Right lobe of liver (tissue), 4 donors: Measurements from ENCODE around the gene SCFD2.

ENCODE experiments used
- POLR2A ChIP-seq: fragments of 450-650 bp; IDR thresholded peaks from one replicate; pipeline ENCODE4 v1.6.1; 2017; ENCODE audit warnings: antibody characterized with exemption, mild to moderate bottlenecking
- TF ChIP-seq, protein P1 (sequence below), 4 donors: fragments of 200-600 bp in 3 of 4; fragments of 450-650 bp in 1 of 4; IDR thresholded peaks; one replicate each; pipeline versions ENCODE4 v1.5.1 to v1.8.0; 2016 to 2022; ENCODE audit warnings: antibody characterized with exemption in 4 of 4, mild to moderate bottlenecking in 2 of 4
- donor health status: DM: no; HTN: no; CAD: no.
- donor health status: DM: no; HTN: no; CAD: no.
- donor health status: DM: no; HTN: yes; CAD: no.

DNA sequence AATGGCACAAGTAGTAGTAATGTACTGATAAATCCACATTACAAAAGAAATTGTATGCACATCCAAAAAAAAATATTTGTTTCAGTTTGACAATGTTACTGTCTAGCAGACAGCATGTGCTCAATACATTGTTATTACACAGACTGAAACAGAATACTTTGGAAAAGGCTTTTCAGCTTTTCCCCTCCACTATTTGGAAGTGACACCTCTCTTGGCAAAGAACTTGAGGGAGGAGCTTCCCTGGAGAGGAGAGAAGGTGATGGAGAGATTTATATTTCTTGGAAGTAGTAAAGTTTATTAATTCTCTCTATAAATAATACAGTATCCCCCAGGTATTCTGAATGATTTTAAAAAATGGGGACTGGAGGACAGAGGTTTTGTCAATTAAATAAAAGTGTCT, 131.8 kb downstream of the SCFD2 start:
- TF ChIP-seq, protein P1, sequence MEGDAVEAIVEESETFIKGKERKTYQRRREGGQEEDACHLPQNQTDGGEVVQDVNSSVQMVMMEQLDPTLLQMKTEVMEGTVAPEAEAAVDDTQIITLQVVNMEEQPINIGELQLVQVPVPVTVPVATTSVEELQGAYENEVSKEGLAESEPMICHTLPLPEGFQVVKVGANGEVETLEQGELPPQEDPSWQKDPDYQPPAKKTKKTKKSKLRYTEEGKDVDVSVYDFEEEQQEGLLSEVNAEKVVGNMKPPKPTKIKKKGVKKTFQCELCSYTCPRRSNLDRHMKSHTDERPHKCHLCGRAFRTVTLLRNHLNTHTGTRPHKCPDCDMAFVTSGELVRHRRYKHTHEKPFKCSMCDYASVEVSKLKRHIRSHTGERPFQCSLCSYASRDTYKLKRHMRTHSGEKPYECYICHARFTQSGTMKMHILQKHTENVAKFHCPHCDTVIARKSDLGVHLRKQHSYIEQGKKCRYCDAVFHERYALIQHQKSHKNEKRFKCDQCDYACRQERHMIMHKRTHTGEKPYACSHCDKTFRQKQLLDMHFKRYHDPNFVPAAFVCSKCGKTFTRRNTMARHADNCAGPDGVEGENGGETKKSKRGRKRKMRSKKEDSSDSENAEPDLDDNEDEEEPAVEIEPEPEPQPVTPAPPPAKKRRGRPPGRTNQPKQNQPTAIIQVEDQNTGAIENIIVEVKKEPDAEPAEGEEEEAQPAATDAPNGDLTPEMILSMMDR (IDR thresholded peaks at IDR 0.05), result no peak
- no peak for TF ChIP-seq POLR2A
